Common myeloid progenitor, CD34-positive (primary cell): ENCODE measurements around the gene ANAPC4.

Experiments
- CTCF ChIA-PET: fragments of 350-600 bp; sonication (Branson Sonifier 250); formaldehyde crosslinking; loops from one replicate; lab custom pipeline; 2021; ENCODE audit warnings: antibody characterized with exemption; lab: Charles Lee
- POLR2A ChIA-PET: fragments of 350-600 bp; sonication (Branson Sonifier 250); formaldehyde crosslinking; loops from one replicate; lab custom pipeline; 2021; ENCODE audit warnings: antibody characterized with exemption; lab: Charles Lee
- DNase-seq, 3 donors: peaks; one replicate each; pipeline versions ENCODE4 v3.0.0 to v3.0.0-alpha.2; 2013
- H3K27ac ChIP-seq, 2 experiments: 1 replicate in 1 of 2; 2 replicates in 1 of 2; pipeline ENCODE4 v1.7.0; 2013; ENCODE audit warnings: inconsistent platforms in 2 of 2, low read length in 2 of 2, mild to moderate bottlenecking in 2 of 2, low read depth in 1 of 2, moderate library complexity in 1 of 2; ENCODE audit not compliant: severe bottlenecking in 2 of 2, insufficient read depth in 1 of 2, poor library complexity in 1 of 2
- H3K27me3 ChIP-seq, 5 experiments: replicated peaks in 2 of 5; 1 replicate in 3 of 5; 2 replicates in 2 of 5; pipeline versions ENCODE4 v1.6.1 to v1.7.0; 2013; ENCODE audit warnings: low read length in 4 of 5, mild to moderate bottlenecking in 2 of 5, moderate library complexity in 2 of 5, inconsistent platforms in 1 of 5; ENCODE audit not compliant: insufficient read depth in 5 of 5, control insufficient read depth in 4 of 5
- H3K36me3 ChIP-seq, 4 experiments: 1 replicate in 2 of 4; 2 replicates in 2 of 4; pipeline versions ENCODE4 v1.6.1 to v1.7.0; 2013; ENCODE audit warnings: low read length in 3 of 4, control low read depth in 1 of 4, mild to moderate bottlenecking in 1 of 4; ENCODE audit not compliant: control insufficient read depth in 4 of 4, insufficient read depth in 4 of 4
- H3K4me1 ChIP-seq, 4 experiments: 1 replicate in 3 of 4; 2 replicates in 1 of 4; pipeline versions ENCODE4 v1.6.1 to v1.7.1; 2013; ENCODE audit warnings: low read length in 3 of 4, mild to moderate bottlenecking in 3 of 4, control low read depth in 1 of 4, inconsistent platforms in 1 of 4, moderate library complexity in 1 of 4; ENCODE audit not compliant: control insufficient read depth in 4 of 4, insufficient read depth in 4 of 4; ENCODE audit errors: control extremely low read depth in 1 of 4
- H3K4me3 ChIP-seq, 7 experiments: 1 replicate in 4 of 7; 2 replicates in 3 of 7; pipeline versions ENCODE4 v1.5.1 to v1.7.0; 2013; ENCODE audit warnings: mild to moderate bottlenecking in 7 of 7, low read length in 6 of 7, moderate library complexity in 6 of 7, inconsistent platforms in 2 of 7, low read depth in 2 of 7, control low read depth in 1 of 7; ENCODE audit not compliant: insufficient read depth in 4 of 7, control insufficient read depth in 1 of 7; ENCODE audit errors: extremely low read depth in 1 of 7
- H3K9me3 ChIP-seq, 5 experiments: 1 replicate in 4 of 5; 2 replicates in 1 of 5; pipeline versions ENCODE4 v1.6.1 to v1.7.1; 2013; ENCODE audit warnings: low read length in 4 of 5, mild to moderate bottlenecking in 2 of 5, inconsistent platforms in 1 of 5, low read depth in 1 of 5, moderate library complexity in 1 of 5; ENCODE audit not compliant: control insufficient read depth in 4 of 5, insufficient read depth in 2 of 5; ENCODE audit errors: control extremely low read depth in 1 of 5
- WGBS: methylation state at CpG from one replicate; pipeline ENCODE4 v1.1.5; 2013; ENCODE audit not compliant: insufficient coverage; 5-methylcytosine and 5-hydroxymethylcytosine counted together

The ANAPC4 gene

GRCh38 chr4:25449270-25449669, 72.2 kb downstream of the ANAPC4 start:
- H3K27me3 ChIP-seq: peaks cover 0 to 6% (median 0%) of the 10 kb centered on the region in 5 experiments
- ChIA-PET CTCF (no interaction called here), POLR2A (no interaction called here)
- no peaks in the 10 kb centered on the region for H3K4me1 ChIP-seq
- DNase-seq: no peak
- H3K36me3 ChIP-seq: no peaks in the 10 kb centered on the region
- H3K4me3 ChIP-seq: no peak overlapping the region
- H3K9me3 ChIP-seq: no peaks in the 10 kb centered on the region
- no peak overlapping the region for H3K27ac ChIP-seq
- WGBS: 75% methylated on average over 5 of the region's 5 CpGs

GRCh38 chr4:25449688-25450087, 72.6 kb downstream of the ANAPC4 start:
- ChIA-PET POLR2A (no interaction called here), CTCF (no interaction called here)
- 100% methylated on average over 1 of the region's 5 CpGs for WGBS
- no peak overlapping the region for H3K4me3 ChIP-seq
- no peaks in the 10 kb centered on the region for H3K9me3 ChIP-seq
- H3K4me1 ChIP-seq: no peaks in the 10 kb centered on the region
- H3K27ac ChIP-seq: no peak overlapping the region
- no peak for DNase-seq
- H3K27me3 ChIP-seq: peaks cover 0 to 8% (median 0%) of the 10 kb centered on the region in 5 experiments
- H3K36me3 ChIP-seq: no peaks in the 10 kb centered on the region

- POLR2A ChIA-PET: no interaction called here
- DNase-seq: no peak
- 100% methylated on average over 4 of the region's 4 CpGs for WGBS
Observed at GRCh38 chr4:25450491-25450901, 73.4 kb downstream of the ANAPC4 start.

GRCh38 chr4:25451676-25452075, 74.6 kb downstream of the ANAPC4 start:
- no peaks in the 10 kb centered on the region for H3K9me3 ChIP-seq
- WGBS: no CpG with 5 or more reads among the region's 2 CpGs
- no peak for DNase-seq
- H3K27ac ChIP-seq: no peak overlapping the region
- no peak overlapping the region for H3K4me3 ChIP-seq
- ChIA-PET POLR2A (no interaction called here), CTCF (no interaction called here)
- no peaks in the 10 kb centered on the region for H3K4me1 ChIP-seq
- no peaks in the 10 kb centered on the region for H3K36me3 ChIP-seq
- peaks cover 0 to 6% (median 0%) of the 10 kb centered on the region in 5 experiments for H3K27me3 ChIP-seq

More at GRCh38 chr4:25450491-25450901, 73.4 kb downstream of the ANAPC4 start:
- CTCF ChIA-PET: interaction anchor here (0.6 kb wide), 1 partner anchor 38 kb away, joined by 3 read pairs; no protein-coding TSS in a partner anchor
- H3K4me1 ChIP-seq: no peaks in the 10 kb centered on the region
- H3K4me3 ChIP-seq: no peak overlapping the region
- H3K36me3 ChIP-seq: no peaks in the 10 kb centered on the region
- H3K27me3 ChIP-seq: peaks cover 0 to 8% (median 0%) of the 10 kb centered on the region in 5 experiments
- no peak overlapping the region for H3K27ac ChIP-seq
- no peaks in the 10 kb centered on the region for H3K9me3 ChIP-seq

- WGBS: 100% methylated on average over 5 of the region's 7 CpGs
- peaks cover 0 to 6% (median 0%) of the 10 kb centered on the region in 5 experiments for H3K27me3 ChIP-seq
- H3K36me3 ChIP-seq: no peaks in the 10 kb centered on the region
- no peaks in the 10 kb centered on the region for H3K4me1 ChIP-seq
- no peak for DNase-seq
- ChIA-PET CTCF (no interaction called here), POLR2A (no interaction called here)
- H3K4me3 ChIP-seq: no peak overlapping the region
- H3K9me3 ChIP-seq: no peaks in the 10 kb centered on the region
- H3K27ac ChIP-seq: no peak overlapping the region
Observed at GRCh38 chr4:25452081-25452480, 75.0 kb downstream of the ANAPC4 start.

- H3K36me3 ChIP-seq: no peaks in the 10 kb centered on the region
- DNase-seq: no peak
- 100% methylated on average over 1 of the region's 1 CpG for WGBS
- no peaks in the 10 kb centered on the region for H3K9me3 ChIP-seq
- H3K4me1 ChIP-seq: no peaks in the 10 kb centered on the region
- H3K4me3 ChIP-seq: no peak overlapping the region
- ChIA-PET POLR2A (no interaction called here), CTCF (no interaction called here)
- peaks cover 0 to 6% (median 0%) of the 10 kb centered on the region in 5 experiments for H3K27me3 ChIP-seq
- no peak overlapping the region for H3K27ac ChIP-seq
Observed at GRCh38 chr4:25454476-25454875, 77.4 kb downstream of the ANAPC4 start.

GRCh38 chr4:25457053-25457715, 80.1 kb downstream of the ANAPC4 start:
- WGBS: 90% methylated on average over 3 of the region's 3 CpGs
- H3K27ac ChIP-seq: no peak overlapping the region
- POLR2A ChIA-PET: no interaction called here
- CTCF ChIA-PET: no interaction called here
- no peaks in the 10 kb centered on the region for H3K9me3 ChIP-seq
- H3K4me1 ChIP-seq: no peaks in the 10 kb centered on the region
- H3K4me3 ChIP-seq: no peak overlapping the region
- H3K36me3 ChIP-seq: no peaks in the 10 kb centered on the region
- DNase-seq: no peak
- peaks cover 0 to 6% (median 0%) of the 10 kb centered on the region in 5 experiments for H3K27me3 ChIP-seq
